Islet of Langerhans (tissue), 1 donor: ENCODE measurements around the gene HPGDS.
A peak's percentile ranks its signal among the peaks of the same experiment; 100 is the strongest.
"Not testable (repeated sequence)": the region's sequence is repeated elsewhere in the genome, so short reads cannot be mapped to it uniquely, and the experiment has no call there.

ENCODE experiments used
- FAIRE-seq: peaks from one replicate; lab custom pipeline; 2011; peaks lifted over from hg19 to GRCh38; lab: Jason Lieb, UNC

Gene HPGDS

GRCh38 chr4:94325835-94326234, 16.8 kb downstream of the HPGDS start:
- no peak for FAIRE-seq

- FAIRE-seq, result not testable (repeated sequence)
Observed at GRCh38 chr4:94319927-94320326, 22.7 kb downstream of the HPGDS start.

GRCh38 chr4:94307231-94307871, 35.3 kb downstream of the HPGDS start:
- FAIRE-seq, result no peak

- no peak for FAIRE-seq
Observed at GRCh38 chr4:94306713-94307112, 35.9 kb downstream of the HPGDS start.

- no peak for FAIRE-seq
Observed at GRCh38 chr4:94305466-94306225, 37.0 kb downstream of the HPGDS start.

- peak; percentile 97 for FAIRE-seq
Observed at GRCh38 chr4:94304365-94304971, 38.2 kb downstream of the HPGDS start.

- no peak for FAIRE-seq
Observed at GRCh38 chr4:94302191-94302590, 40.4 kb downstream of the HPGDS start.

GRCh38 chr4:94298725-94299252, 43.8 kb downstream of the HPGDS start:
- FAIRE-seq, result no peak

GRCh38 chr4:94295473-94295872, 47.2 kb downstream of the HPGDS start:
- FAIRE-seq, result not testable (repeated sequence)

GRCh38 chr4:94293981-94294380, 48.7 kb downstream of the HPGDS start:
- FAIRE-seq, result not testable (repeated sequence)

GRCh38 chr4:94290245-94290644, 52.4 kb downstream of the HPGDS start:
- FAIRE-seq, result peak; percentile 99

- FAIRE-seq, result peak; percentile 94
Observed at GRCh38 chr4:94285666-94286065, 57.0 kb downstream of the HPGDS start.

- no peak for FAIRE-seq
Observed at GRCh38 chr4:94284889-94285288, 57.7 kb downstream of the HPGDS start.

GRCh38 chr4:94278781-94279180, 63.9 kb downstream of the HPGDS start:
- no peak for FAIRE-seq

- no peak for FAIRE-seq
Observed at GRCh38 chr4:94277534-94277933, 65.1 kb downstream of the HPGDS start.

- no peak for FAIRE-seq
Observed at GRCh38 chr4:94276204-94276603, 66.4 kb downstream of the HPGDS start.

- peak; percentile 51 for FAIRE-seq
Observed at GRCh38 chr4:94274912-94275311, 67.7 kb downstream of the HPGDS start.

GRCh38 chr4:94271248-94271647, 71.4 kb downstream of the HPGDS start:
- FAIRE-seq, result no peak

- FAIRE-seq, result no peak
Observed at GRCh38 chr4:94267037-94267436, 75.6 kb downstream of the HPGDS start.

GRCh38 chr4:94262163-94263016, 80.2 kb downstream of the HPGDS start:
- FAIRE-seq, result no peak

- no peak for FAIRE-seq
Observed at GRCh38 chr4:94256828-94257227, 85.8 kb downstream of the HPGDS start.

GRCh38 chr4:94256144-94256783, 86.4 kb downstream of the HPGDS start:
- FAIRE-seq, result no peak
